Measurements from ENCODE around the gene APLP2. TPM values are rescaled to one million over a fixed set of nuclear protein-coding genes. Genes with fewer than 3 reads are reported as not detected.
A peak's percentile ranks its signal among the peaks of the same experiment; 100 is the strongest.

Gene APLP2
- total and polyA plus RNA-seq, 2 of the 13 experiments (the other 11 are each of a cell fraction or from before 2014, with no cell fraction given) = 315 to 594 TPM

GRCh38 chr11:130068986-130069658 is 572 bp upstream of the APLP2 start (continued):
- TF ChIP-seq ZNF687 (CRISPR knock-in tag; IDR thresholded peaks at IDR 0.05) = peak; percentile 92
- TF ChIP-seq RBM39 (IDR thresholded peaks at IDR 0.05; ENCODE audit: low read depth, low read length, poor library complexity, severe bottlenecking) = no peak
- 0 out of 2 replicates have a peak, but pooled peaks have one; percentile 25 for TF ChIP-seq NKX3-1 (CRISPR knock-in tag; IDR thresholded peaks at IDR 0.05)
- TF ChIP-seq HINFP (CRISPR knock-in tag; IDR thresholded peaks at IDR 0.05; ENCODE audit: low read depth) = 0 out of 2 replicates have a peak, but pooled peaks have one; percentile 27
- TF ChIP-seq ZNF790 (CRISPR knock-in tag; IDR thresholded peaks at IDR 0.05; ENCODE audit: borderline replicate concordance) = 0 out of 2 replicates have a peak, but pooled peaks have one; percentile 16
- TF ChIP-seq EED (CRISPR knock-in tag; IDR thresholded peaks at IDR 0.05) = 0 out of 2 replicates have a peak, but pooled peaks have one; percentile 50
- peak; percentile 69 for TF ChIP-seq HIVEP1 (CRISPR knock-in tag; IDR thresholded peaks at IDR 0.05)
- TF ChIP-seq NCOA5 (CRISPR knock-in tag; IDR thresholded peaks at IDR 0.05) = no peak
- no peak for TF ChIP-seq ZNF3 (CRISPR knock-in tag; IDR thresholded peaks at IDR 0.05)
- 0 out of 2 replicates have a peak, but pooled peaks have one; percentile 26 for TF ChIP-seq PITX1 (CRISPR knock-in tag; IDR thresholded peaks at IDR 0.05)
- peak; percentile 13; the same call in 1 of the 2 replicates for TF ChIP-seq ATF2 (CRISPR knock-in tag; IDR thresholded peaks at IDR 0.05)
- TF ChIP-seq GFI1 (CRISPR knock-in tag; IDR thresholded peaks at IDR 0.05; ENCODE audit: borderline replicate concordance) = no peak
- no peak for TF ChIP-seq MYNN (CRISPR knock-in tag; IDR thresholded peaks at IDR 0.05; ENCODE audit: low read depth)
- TF ChIP-seq NFKBIZ (CRISPR knock-in tag; IDR thresholded peaks at IDR 0.05) = no peak
- TF ChIP-seq THAP7 (CRISPR knock-in tag; IDR thresholded peaks at IDR 0.05) = peak; percentile 63; the same call in 1 of the 2 replicates
- peak; percentile 37; the same call in 1 of the 2 replicates for TF ChIP-seq ZNF564 (CRISPR knock-in tag; IDR thresholded peaks at IDR 0.05)
- TF ChIP-seq ZBTB38 (CRISPR knock-in tag; IDR thresholded peaks at IDR 0.05) = 0 out of 2 replicates have a peak, but pooled peaks have one; percentile 38
- TF ChIP-seq HES4 (CRISPR knock-in tag; IDR thresholded peaks at IDR 0.05; ENCODE audit: borderline replicate concordance) = peak; percentile 59; the same call in 1 of the 2 replicates
- TF ChIP-seq ZSCAN31 (CRISPR knock-in tag; IDR thresholded peaks at IDR 0.05; ENCODE audit: low read depth) = peak; percentile 54; the same call in 1 of the 2 replicates

All from HepG2 (cell line).